Keratinocyte (primary cell): ENCODE data around the gene STON2. TPM values are rescaled to one million over a fixed set of nuclear protein-coding genes. Genes with fewer than 3 reads are reported as not detected.

Experiments
- DNase-seq: peaks from one replicate; pipeline ENCODE4 v3.0.0-alpha.2; 2011; ENCODE audit warnings: low read depth, missing footprints, low spot score
- FAIRE-seq: peaks from 2 replicates; lab custom pipeline; 2011; peaks lifted over from hg19 to GRCh38; lab: Jason Lieb, UNC
- H2AFZ ChIP-seq: 2 replicates; pipeline ENCODE4 v1.6.0; 2012; ENCODE audit warnings: low read length, control low read depth, inconsistent platforms; ENCODE audit not compliant: control insufficient read depth
- H3K27ac ChIP-seq: 2 replicates; pipeline ENCODE4 v1.5.1; 2011; ENCODE audit warnings: low read length; ENCODE audit not compliant: control insufficient read depth, insufficient read depth
- H3K27me3 ChIP-seq: 3 replicates; pipeline ENCODE4 v1.6.0; 2011; ENCODE audit warnings: low read length; ENCODE audit not compliant: control insufficient read depth, insufficient read depth; ENCODE audit errors: extremely low read depth
- H3K36me3 ChIP-seq, 2 experiments: 2 replicates in 1 of 2; 3 replicates in 1 of 2; pipeline ENCODE4 v1.5.1; 2011; ENCODE audit warnings: low read length in 2 of 2, mild to moderate bottlenecking in 1 of 2; ENCODE audit not compliant: control insufficient read depth in 2 of 2, insufficient read depth in 2 of 2; ENCODE audit errors: extremely low read depth in 1 of 2
- H3K4me1 ChIP-seq: 3 replicates; pipeline ENCODE4 v1.5.1; 2011; ENCODE audit warnings: low read length; ENCODE audit not compliant: control insufficient read depth, insufficient read depth; ENCODE audit errors: extremely low read depth
- H3K4me2 ChIP-seq: 3 replicates; pipeline ENCODE4 v1.6.0; 2011; ENCODE audit warnings: low read depth, low read length; ENCODE audit not compliant: control insufficient read depth, insufficient read depth; ENCODE audit errors: extremely low read depth
- H3K4me3 ChIP-seq, 3 experiments: fragments of 200-600 bp in 1 of 3; sonication (generic) in 1 of 3; 2 replicates in 2 of 3; 3 replicates in 1 of 3; pipeline ENCODE4 v1.5.1; 2011 to 2016; ENCODE audit warnings: low read length in 3 of 3, mild to moderate bottlenecking in 3 of 3, control low read depth in 2 of 3, inconsistent platforms in 1 of 3, low read depth in 1 of 3, mixed read lengths in 1 of 3, mixed run types in 1 of 3, moderate library complexity in 1 of 3; ENCODE audit not compliant: control insufficient read depth in 2 of 3, insufficient read depth in 2 of 3; ENCODE audit errors: extremely low read depth in 1 of 3
- H3K79me2 ChIP-seq: 2 replicates; pipeline ENCODE4 v1.6.0; 2012; ENCODE audit warnings: low read length; ENCODE audit not compliant: control insufficient read depth, insufficient read depth
- H3K9ac ChIP-seq: 3 replicates; pipeline ENCODE4 v1.6.0; 2011; ENCODE audit warnings: low read length; ENCODE audit not compliant: control insufficient read depth, insufficient read depth; ENCODE audit errors: extremely low read depth
- H3K9me1 ChIP-seq: 3 replicates; pipeline ENCODE4 v1.6.0; 2011; ENCODE audit warnings: low read length; ENCODE audit not compliant: control insufficient read depth, insufficient read depth; ENCODE audit errors: extremely low read depth
- H3K9me3 ChIP-seq: 2 replicates; pipeline ENCODE4 v1.5.1; 2012; ENCODE audit warnings: low read depth, low read length; ENCODE audit not compliant: control insufficient read depth
- H4K20me1 ChIP-seq: 3 replicates; pipeline ENCODE4 v1.6.0; 2011; ENCODE audit warnings: low read length; ENCODE audit not compliant: control insufficient read depth, insufficient read depth; ENCODE audit errors: extremely low read depth
- EZH2 ChIP-seq: IDR thresholded peaks from one replicate; pipeline ENCODE4 v1.6.1; 2012; ENCODE audit warnings: inconsistent platforms, mild to moderate bottlenecking, low read length, moderate library complexity
- dilution Hi-C: fragments of 300-500 bp; cut with MboI; formaldehyde crosslinking; loops from one replicate; pipeline ENCODE4 v1.7.0; 2020; ENCODE audit warnings: low sequenced_read_pairs; ENCODE audit not compliant: extremely low pct_ligation_motif_present
- polyA plus RNA-seq, 5 experiments: library from polyadenylated mRNA; depleted of rRNA in 3 of 5; stranded (reverse) in 3 of 5; stranded (forward) in 1 of 5; unstranded in 1 of 5; fragments of >200 nt; gene quantifications; 1 replicate in 1 of 5; 2 replicates in 3 of 5; 3 replicates in 1 of 5; pipeline versions ENCODE4 v1.2.1 to v1.2.3, GENCODE V29; 2011 to 2012; ENCODE audit warnings: missing spikeins in 2 of 5, low read depth in 1 of 5, low replicate concordance in 1 of 5
- TF ChIP-seq, protein P1 (sequence below), 3 experiments: IDR thresholded peaks in 1 of 3; conservative IDR thresholded peaks in 1 of 3; optimal IDR thresholded peaks in 1 of 3; 2 replicates in 2 of 3; 3 replicates in 1 of 3; pipeline versions ENCODE3 to v1.5.1; 2011; ENCODE audit warnings: low read length in 3 of 3, mild to moderate bottlenecking in 3 of 3, moderate library complexity in 2 of 3, control low read depth in 1 of 3, inconsistent platforms in 1 of 3; ENCODE audit not compliant: insufficient read depth in 2 of 3; ENCODE audit errors: extremely low read depth in 1 of 3

The STON2 gene
- polyA plus RNA-seq, 1 donor (not counting 4 experiments of a cell fraction or from before 2014, with no cell fraction given), result 82.3 TPM

DNA sequence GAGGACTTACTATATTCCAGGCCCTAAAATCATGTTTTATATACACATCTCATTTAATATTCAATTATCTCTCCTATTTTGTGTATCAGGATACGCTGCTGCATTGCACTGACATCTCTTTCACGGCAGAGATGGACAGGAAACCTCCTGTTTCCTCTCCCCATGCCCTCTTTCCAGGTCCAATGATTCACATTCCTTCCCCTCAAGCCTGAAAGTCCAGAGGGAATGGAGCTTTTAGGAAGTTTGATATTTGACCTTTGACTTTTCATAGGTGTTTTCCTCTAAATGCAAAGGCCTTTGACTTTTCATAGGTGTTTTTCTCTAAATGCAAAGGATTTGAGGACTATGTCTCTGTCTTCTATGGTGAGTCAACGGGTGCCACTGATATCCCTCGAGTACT is 89.5 kb downstream of the STON2 start:
- TF ChIP-seq EZH2, result no peak
- TF ChIP-seq, protein P1, sequence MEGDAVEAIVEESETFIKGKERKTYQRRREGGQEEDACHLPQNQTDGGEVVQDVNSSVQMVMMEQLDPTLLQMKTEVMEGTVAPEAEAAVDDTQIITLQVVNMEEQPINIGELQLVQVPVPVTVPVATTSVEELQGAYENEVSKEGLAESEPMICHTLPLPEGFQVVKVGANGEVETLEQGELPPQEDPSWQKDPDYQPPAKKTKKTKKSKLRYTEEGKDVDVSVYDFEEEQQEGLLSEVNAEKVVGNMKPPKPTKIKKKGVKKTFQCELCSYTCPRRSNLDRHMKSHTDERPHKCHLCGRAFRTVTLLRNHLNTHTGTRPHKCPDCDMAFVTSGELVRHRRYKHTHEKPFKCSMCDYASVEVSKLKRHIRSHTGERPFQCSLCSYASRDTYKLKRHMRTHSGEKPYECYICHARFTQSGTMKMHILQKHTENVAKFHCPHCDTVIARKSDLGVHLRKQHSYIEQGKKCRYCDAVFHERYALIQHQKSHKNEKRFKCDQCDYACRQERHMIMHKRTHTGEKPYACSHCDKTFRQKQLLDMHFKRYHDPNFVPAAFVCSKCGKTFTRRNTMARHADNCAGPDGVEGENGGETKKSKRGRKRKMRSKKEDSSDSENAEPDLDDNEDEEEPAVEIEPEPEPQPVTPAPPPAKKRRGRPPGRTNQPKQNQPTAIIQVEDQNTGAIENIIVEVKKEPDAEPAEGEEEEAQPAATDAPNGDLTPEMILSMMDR (optimal IDR thresholded peaks at IDR 0.05 in 1 of 3, IDR thresholded peaks at IDR 0.05 in 1 of 3, conservative IDR thresholded peaks at IDR 0.05 in 1 of 3; ENCODE audit: extremely low read depth in 1 of 3, insufficient read depth in 2 of 3, low read length in 3 of 3), result no peak
- FAIRE-seq (peak; percentile 32), DNase-seq (no peak)
- no peaks in the 10 kb centered on the region for H3K9me3 ChIP-seq
- H3K9me1 ChIP-seq, result peaks cover 3% of the 10 kb centered on the region
- no peak overlapping the region for H3K4me2 ChIP-seq
- H3K9ac ChIP-seq, result no peak overlapping the region
- dilution Hi-C loops, result no loop called here
- no peak overlapping the region for H3K27ac ChIP-seq
- H3K79me2 ChIP-seq, result peaks cover 70% of the 10 kb centered on the region
- no peaks in the 10 kb centered on the region for H3K27me3 ChIP-seq
- H4K20me1 ChIP-seq, result no peaks in the 10 kb centered on the region
- peaks cover 0 to 3% of the 10 kb centered on the region in 2 experiments for H3K36me3 ChIP-seq
- H3K4me1 ChIP-seq, result peaks cover 50% of the 10 kb centered on the region
- H3K4me3 ChIP-seq, result no peak overlapping the region
- H2AFZ ChIP-seq, result no peak overlapping the region

GRCh38 chr14:81309511-81309910 is 90.6 kb downstream of the STON2 start:
- H3K79me2 ChIP-seq, result peaks cover 67% of the 10 kb centered on the region
- peaks cover 3% of the 10 kb centered on the region for H3K9me1 ChIP-seq
- dilution Hi-C loops, result no loop called here
- H4K20me1 ChIP-seq, result no peaks in the 10 kb centered on the region
- TF ChIP-seq, protein P1 (optimal IDR thresholded peaks at IDR 0.05 in 1 of 3, IDR thresholded peaks at IDR 0.05 in 1 of 3, conservative IDR thresholded peaks at IDR 0.05 in 1 of 3; ENCODE audit: extremely low read depth in 1 of 3, insufficient read depth in 2 of 3, low read length in 3 of 3), result no peak
- no peak for TF ChIP-seq EZH2
- H3K4me3 ChIP-seq, result no peak overlapping the region
- peaks cover 2 to 8% of the 10 kb centered on the region in 2 experiments for H3K36me3 ChIP-seq
- H3K4me1 ChIP-seq, result peaks cover 39% of the 10 kb centered on the region
- H3K4me2 ChIP-seq, result no peak overlapping the region
- no peaks in the 10 kb centered on the region for H3K27me3 ChIP-seq
- no peak for DNase-seq
- H3K9ac ChIP-seq, result no peak overlapping the region
- H3K9me3 ChIP-seq, result no peaks in the 10 kb centered on the region
- no peak overlapping the region for H3K27ac ChIP-seq
- peak; percentile 56 for FAIRE-seq
- H2AFZ ChIP-seq, result no peak overlapping the region
